ENCODE measurements around the gene PLXNC1.

PLXNC1 gene

GRCh38 chr12:94152292-94153078 is 4.1 kb downstream of the PLXNC1 start:
- in situ Hi-C loops (cut with HindIII; ENCODE audit: low sequenced_read_pairs) = no loop called here

GRCh38 chr12:94157181-94157580 is 8.8 kb downstream of the PLXNC1 start:
- in situ Hi-C loops (cut with HindIII; ENCODE audit: low sequenced_read_pairs) = no loop called here

- in situ Hi-C loops (cut with HindIII; ENCODE audit: low sequenced_read_pairs) = no loop called here
Observed at GRCh38 chr12:94157981-94158411, 9.6 kb downstream of the PLXNC1 start.

GRCh38 chr12:94158666-94159065 is 10.3 kb downstream of the PLXNC1 start:
- in situ Hi-C loops (cut with HindIII; ENCODE audit: low sequenced_read_pairs) = no loop called here

- in situ Hi-C loops (cut with HindIII; ENCODE audit: low sequenced_read_pairs) = no loop called here
Observed at GRCh38 chr12:94162108-94162507, 13.7 kb downstream of the PLXNC1 start.

GRCh38 chr12:94163850-94164249 is 15.5 kb downstream of the PLXNC1 start:
- in situ Hi-C loops (cut with HindIII; ENCODE audit: low sequenced_read_pairs) = no loop called here

GRCh38 chr12:94165138-94165537 is 16.8 kb downstream of the PLXNC1 start:
- in situ Hi-C loops (cut with HindIII; ENCODE audit: low sequenced_read_pairs) = no loop called here

GRCh38 chr12:94165670-94166364 is 17.4 kb downstream of the PLXNC1 start:
- in situ Hi-C loops (cut with HindIII; ENCODE audit: low sequenced_read_pairs) = no loop called here

- in situ Hi-C loops (cut with HindIII; ENCODE audit: low sequenced_read_pairs) = no loop called here
Observed at GRCh38 chr12:94167071-94167755, 18.8 kb downstream of the PLXNC1 start.

- in situ Hi-C loops (cut with HindIII; ENCODE audit: low sequenced_read_pairs) = no loop called here
Observed at GRCh38 chr12:94167756-94168416, 19.5 kb downstream of the PLXNC1 start.

- in situ Hi-C loops (cut with HindIII; ENCODE audit: low sequenced_read_pairs) = no loop called here
Observed at GRCh38 chr12:94169495-94169894, 21.1 kb downstream of the PLXNC1 start.

GRCh38 chr12:94169966-94170689 is 21.8 kb downstream of the PLXNC1 start:
- in situ Hi-C loops (cut with HindIII; ENCODE audit: low sequenced_read_pairs) = no loop called here

- in situ Hi-C loops (cut with HindIII; ENCODE audit: low sequenced_read_pairs) = no loop called here
Observed at GRCh38 chr12:94170690-94171594, 22.6 kb downstream of the PLXNC1 start.

- in situ Hi-C loops (cut with HindIII; ENCODE audit: low sequenced_read_pairs) = no loop called here
Observed at GRCh38 chr12:94171595-94171930, 23.2 kb downstream of the PLXNC1 start.

- in situ Hi-C loops (cut with HindIII; ENCODE audit: low sequenced_read_pairs) = no loop called here
Observed at GRCh38 chr12:94172031-94172430, 23.7 kb downstream of the PLXNC1 start.

GRCh38 chr12:94172973-94173372 is 24.6 kb downstream of the PLXNC1 start:
- in situ Hi-C loops (cut with HindIII; ENCODE audit: low sequenced_read_pairs) = no loop called here

- in situ Hi-C loops (cut with HindIII; ENCODE audit: low sequenced_read_pairs) = no loop called here
Observed at GRCh38 chr12:94173660-94174265, 25.4 kb downstream of the PLXNC1 start.

GRCh38 chr12:94174576-94174975 is 26.2 kb downstream of the PLXNC1 start:
- in situ Hi-C loops (cut with HindIII; ENCODE audit: low sequenced_read_pairs) = no loop called here
